PC-3 (cell line): ENCODE measurements around the gene TEC. TPM values are rescaled to one million over a fixed set of nuclear protein-coding genes. Genes with fewer than 3 reads are reported as not detected.

ENCODE experiments used
- ATAC-seq: fragments of 200-7000 bp; cut with Tn5 transposase; 2 replicates; pipeline ENCODE4 v1.9.1; 2020; ENCODE audit warnings: mild to moderate bottlenecking, moderate library complexity
- BruUV-seq: library from RNA; stranded (reverse); fragments of 400-500 nt; replicated peaks from 2 replicates; lab custom pipeline; 2021; lab: Mats Ljungman, UMichigan
- CTCF ChIA-PET: fragments of 300-600 bp; sonication (Branson Sonifier 250); formaldehyde crosslinking; loops from one replicate; lab custom pipeline; 2022; ENCODE audit warnings: antibody characterized with exemption; lab: Charles Lee
- POLR2A ChIA-PET: fragments of 300-600 bp; sonication (Branson Sonifier 250); formaldehyde crosslinking; loops from one replicate; lab custom pipeline; 2022; ENCODE audit warnings: antibody characterized with exemption; ENCODE audit not compliant: unreplicated experiment; lab: Charles Lee
- DNase-seq: peaks from one replicate; pipeline ENCODE4 v3.0.0-alpha.2; 2015
- H2AFZ ChIP-seq: fragments of 300-600 bp; sonication (generic); 2 replicates; pipeline ENCODE4 v1.6.0; 2016; ENCODE audit warnings: antibody characterized with exemption, low read length
- H3F3A ChIP-seq: fragments of 300-600 bp; sonication (generic); one replicate; pipeline ENCODE4 v1.6.0; 2017; ENCODE audit warnings: antibody characterized with exemption, low read length, control low read depth, mild to moderate bottlenecking; ENCODE audit not compliant: unreplicated experiment
- H3K27ac ChIP-seq: fragments of 300-600 bp; sonication (generic); 2 replicates; pipeline ENCODE4 v1.5.1; 2016; ENCODE audit warnings: mild to moderate bottlenecking, low read length
- H3K27me3 ChIP-seq: fragments of 300-600 bp; sonication (generic); 2 replicates; pipeline ENCODE4 v1.6.1; 2016; ENCODE audit warnings: low read length, mixed read lengths
- H3K36me3 ChIP-seq: fragments of 300-600 bp; sonication (generic); 2 replicates; pipeline ENCODE4 v1.6.1; 2016; ENCODE audit warnings: low read depth, mixed run types, low read length, mixed read lengths
- H3K4me1 ChIP-seq: fragments of 300-600 bp; sonication (generic); 2 replicates; pipeline ENCODE4 v1.5.1; 2016; ENCODE audit warnings: low read length; ENCODE audit not compliant: insufficient read depth
- H3K4me2 ChIP-seq: fragments of 300-600 bp; sonication (generic); 2 replicates; pipeline ENCODE4 v1.6.0; 2016; ENCODE audit warnings: low read length
- H3K4me3 ChIP-seq: fragments of 300-600 bp; sonication (generic); 2 replicates; pipeline ENCODE4 v1.5.1; 2016; ENCODE audit warnings: mild to moderate bottlenecking, low read length, mixed read lengths
- H3K79me2 ChIP-seq: fragments of 300-600 bp; sonication (generic); 2 replicates; pipeline ENCODE4 v1.6.1; 2017; ENCODE audit warnings: low read length, mixed read lengths
- H3K9ac ChIP-seq: fragments of 300-600 bp; sonication (generic); 2 replicates; pipeline ENCODE4 v1.6.0; 2016; ENCODE audit warnings: mild to moderate bottlenecking, low read length
- H3K9me2 ChIP-seq: fragments of 300-600 bp; sonication (generic); replicated peaks from 2 replicates; pipeline ENCODE4 v1.6.1; 2016; ENCODE audit warnings: mixed run types, low read length, mixed read lengths
- H3K9me3 ChIP-seq: fragments of 300-600 bp; sonication (generic); 2 replicates; pipeline ENCODE4 v1.6.1; 2016; ENCODE audit warnings: low read length, mixed read lengths
- H4K20me1 ChIP-seq: fragments of 300-600 bp; sonication (generic); 2 replicates; pipeline ENCODE4 v1.6.1; 2016; ENCODE audit warnings: low read length, mixed read lengths
- CTCF ChIP-seq: fragments of 300-600 bp; sonication (generic); conservative IDR thresholded peaks from 2 replicates; pipeline ENCODE4 v1.5.1; 2017; ENCODE audit warnings: antibody characterized with exemption, low read depth, mild to moderate bottlenecking, low read length
- EZH2 ChIP-seq: fragments of 300-600 bp; sonication (generic); IDR thresholded peaks from one replicate; pipeline ENCODE4 v1.6.1; 2017; ENCODE audit warnings: antibody characterized with exemption, mild to moderate bottlenecking, low read length; ENCODE audit not compliant: unreplicated experiment
- EZH2phosphoT487 ChIP-seq: fragments of 300-600 bp; sonication (generic); IDR thresholded peaks from 2 replicates; pipeline ENCODE4 v1.6.1; 2018; ENCODE audit warnings: mild to moderate bottlenecking, antibody characterized with exemption, low read length, borderline replicate concordance
- intact Hi-C: fragments of 100-400 bp; cut with micrococcal nuclease; formaldehyde crosslinking; loops from 2 replicates; pipeline ENCODE4 v1.9.0; 2023
- total RNA-seq: library from RNA; depleted of rRNA; stranded (reverse); fragments of >200 nt; gene quantifications from 2 replicates; pipeline ENCODE4 v1.2.3, GENCODE V29; 2014

The TEC gene
- total RNA-seq, 1 experiment from 2014 or later = 10.4 TPM

GRCh38 chr4:48262484-48262883 lies 7.2 kb downstream of the TEC start:
- H4K20me1 ChIP-seq = no peaks in the 10 kb centered on the region
- H3K9me3 ChIP-seq = no peaks in the 10 kb centered on the region
- DNase-seq (no peak), ATAC-seq (no peak)
- no peak overlapping the region for H3K27ac ChIP-seq
- peaks cover 22% of the 10 kb centered on the region for H3K79me2 ChIP-seq
- H3K4me1 ChIP-seq = no peaks in the 10 kb centered on the region
- H3K9me2 ChIP-seq = no peaks in the 10 kb centered on the region
- intact Hi-C loops = no loop called here
- H3F3A ChIP-seq = no peaks in the 10 kb centered on the region
- no TSS peak for BruUV-seq
- no peak overlapping the region for H3K4me2 ChIP-seq
- H3K27me3 ChIP-seq = no peaks in the 10 kb centered on the region
- TF ChIP-seq CTCF (no peak), EZH2 (no peak), EZH2phosphoT487 (no peak)
- POLR2A ChIA-PET = no interaction called here
- H2AFZ ChIP-seq = no peak overlapping the region
- CTCF ChIA-PET = no interaction called here
- no peaks in the 10 kb centered on the region for H3K36me3 ChIP-seq
- H3K9ac ChIP-seq = no peak overlapping the region
- H3K4me3 ChIP-seq = no peak overlapping the region

DNA sequence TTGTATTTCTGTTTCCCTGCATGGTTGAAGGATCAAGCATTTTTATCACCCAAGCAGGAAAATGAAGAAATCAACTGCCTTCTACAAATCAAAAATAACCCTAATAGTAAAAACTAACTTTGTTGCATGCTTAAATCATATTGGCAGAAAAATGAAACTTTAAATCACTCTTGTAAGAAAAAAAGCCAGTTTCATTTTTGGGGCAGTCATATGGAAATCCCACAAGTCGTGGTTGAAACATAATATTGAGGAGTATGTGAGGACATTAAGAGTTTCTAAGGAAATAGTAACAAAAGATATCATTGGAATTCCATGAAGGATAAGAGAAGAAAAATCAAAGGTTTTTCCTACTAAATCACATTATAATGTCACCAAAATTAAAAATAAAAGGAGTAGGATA lies 8.4 kb downstream of the TEC start:
- Histone ChIP-seq H3K27me3 (no peaks in the 10 kb centered on the region), H3K4me1 (no peaks in the 10 kb centered on the region), H4K20me1 (no peaks in the 10 kb centered on the region), H3K9ac (no peak overlapping the region), H3K79me2 (peaks cover 12% of the 10 kb centered on the region; the same call in 1 of the 2 replicates), H3K4me2 (no peak overlapping the region), H3K36me3 (no peaks in the 10 kb centered on the region), H3K27ac (no peak overlapping the region), H3K9me2 (no peaks in the 10 kb centered on the region), H2AFZ (no peak overlapping the region), H3K4me3 (no peak overlapping the region), H3F3A (no peaks in the 10 kb centered on the region), H3K9me3 (no peaks in the 10 kb centered on the region)
- BruUV-seq = no TSS peak
- POLR2A ChIA-PET = no interaction called here
- TF ChIP-seq EZH2 (no peak), CTCF (no peak), EZH2phosphoT487 (no peak)
- intact Hi-C loops = no loop called here
- CTCF ChIA-PET = no interaction called here
- ATAC-seq = no peak
- DNase-seq = no peak

DNA sequence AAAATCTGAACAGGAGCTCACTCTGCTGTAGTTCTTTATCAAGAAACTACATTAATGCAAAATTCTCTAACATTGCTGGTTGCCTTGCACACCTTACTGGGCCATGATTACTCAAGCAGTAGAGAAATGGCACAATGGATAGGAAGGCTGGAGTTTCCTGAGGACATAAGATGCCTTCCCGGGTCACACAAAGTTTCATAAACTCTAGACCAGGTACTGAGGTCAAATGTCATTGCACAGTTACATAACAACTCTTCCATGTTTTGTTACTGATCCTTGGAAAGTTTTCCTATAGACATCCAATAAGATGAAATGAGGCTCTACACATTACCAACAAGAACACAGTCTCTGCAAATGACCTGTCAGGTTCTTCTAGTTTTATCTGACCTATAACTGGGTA lies 9.9 kb downstream of the TEC start:
- intact Hi-C loops = no loop called here
- Histone ChIP-seq H3K36me3 (no peaks in the 10 kb centered on the region), H3K9me2 (no peaks in the 10 kb centered on the region), H4K20me1 (no peaks in the 10 kb centered on the region), H3F3A (no peaks in the 10 kb centered on the region), H3K27me3 (no peaks in the 10 kb centered on the region), H3K4me3 (no peak overlapping the region), H3K4me2 (no peak overlapping the region), H3K9me3 (no peaks in the 10 kb centered on the region), H3K79me2 (0 out of 2 replicates have a peak, but pooled peaks cover 5% of the 10 kb centered on the region), H2AFZ (no peak overlapping the region), H3K27ac (no peak overlapping the region), H3K9ac (no peak overlapping the region), H3K4me1 (no peaks in the 10 kb centered on the region)
- TF ChIP-seq CTCF (no peak), EZH2phosphoT487 (no peak), EZH2 (no peak)
- ChIA-PET POLR2A (no interaction called here), CTCF (no interaction called here)
- ATAC-seq (no peak), DNase-seq (no peak)
- no TSS peak for BruUV-seq
